ENCODE data around the gene TSPAN18.
"Not testable (repeated sequence)": the region's sequence is repeated elsewhere in the genome, so short reads cannot be mapped to it uniquely, and the experiment has no call there.

DNA sequence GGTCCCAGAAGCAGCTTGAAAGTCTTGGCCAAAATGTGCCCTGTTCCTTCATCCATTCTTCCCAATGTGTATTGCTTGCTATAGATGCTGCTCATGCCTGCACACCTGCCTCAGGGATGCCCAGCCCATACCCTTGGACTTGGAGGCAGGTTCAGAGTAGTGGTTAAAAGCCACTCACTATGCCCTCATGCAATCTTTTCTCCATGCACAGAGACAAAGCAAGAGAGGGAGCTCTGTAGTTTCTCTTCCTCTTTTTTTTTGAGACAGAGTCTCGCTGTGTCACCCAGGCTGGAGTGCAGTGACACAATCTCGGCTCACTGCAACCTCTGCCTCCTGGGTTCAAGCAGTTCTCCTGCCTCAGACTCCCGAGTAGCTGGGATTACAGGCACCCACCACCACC, 144.9 kb downstream of the TSPAN18 start:
- not testable (repeated sequence) for TF ChIP-seq CTCF (conservative IDR thresholded peaks at IDR 0.05; ENCODE audit: low read depth, low read length); EZH2 (IDR thresholded peaks at IDR 0.05; ENCODE audit: low read length, unreplicated experiment)
